ENCODE data around the gene DIDO1.
"Not testable (repeated sequence)": the region's sequence is repeated elsewhere in the genome, so short reads cannot be mapped to it uniquely, and the experiment has no call there.

Gene DIDO1

DNA sequence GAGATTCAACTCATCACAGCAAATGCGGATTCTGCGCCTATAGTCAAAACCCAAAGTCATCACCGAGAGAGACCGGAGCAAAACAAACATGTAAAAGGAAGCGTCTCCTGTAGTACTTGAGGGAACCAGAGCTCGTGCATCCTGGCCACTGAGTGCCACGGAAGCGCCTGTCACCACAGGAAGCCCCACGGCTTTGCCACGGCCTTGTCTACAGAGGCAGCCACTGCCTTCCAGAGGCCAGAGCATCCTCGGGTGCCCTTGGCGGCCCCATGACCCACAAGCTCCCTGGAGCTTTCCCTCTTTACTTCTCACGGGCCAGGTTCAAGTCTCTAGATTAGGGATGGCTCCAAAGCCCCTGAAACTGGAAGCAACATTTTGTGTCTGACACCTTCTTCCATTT, 72.2 kb downstream of the DIDO1 start:
- no peak for DNase-seq (ENCODE audit: low read depth)

DNA sequence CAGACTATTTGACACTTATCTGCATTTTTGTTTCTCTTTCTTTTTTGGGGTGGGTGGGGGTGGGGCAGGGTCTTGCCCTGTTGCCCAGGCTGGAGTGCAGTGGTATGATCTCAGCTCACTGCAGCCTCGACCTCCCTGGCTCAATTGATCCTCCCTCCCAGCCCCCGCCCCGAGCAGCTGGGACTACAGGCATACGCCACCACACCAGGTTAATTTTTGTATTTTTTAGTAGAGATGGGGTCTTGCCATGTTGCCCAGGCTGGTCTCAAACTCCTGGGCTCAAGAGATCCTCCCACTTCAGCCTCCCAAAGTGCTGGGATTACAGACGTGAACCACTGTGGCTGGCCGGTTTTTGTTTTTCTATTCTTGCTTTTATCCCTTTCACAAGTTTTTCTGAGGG, 73.0 kb downstream of the DIDO1 start:
- DNase-seq (ENCODE audit: low read depth), result not testable (repeated sequence)

DNA sequence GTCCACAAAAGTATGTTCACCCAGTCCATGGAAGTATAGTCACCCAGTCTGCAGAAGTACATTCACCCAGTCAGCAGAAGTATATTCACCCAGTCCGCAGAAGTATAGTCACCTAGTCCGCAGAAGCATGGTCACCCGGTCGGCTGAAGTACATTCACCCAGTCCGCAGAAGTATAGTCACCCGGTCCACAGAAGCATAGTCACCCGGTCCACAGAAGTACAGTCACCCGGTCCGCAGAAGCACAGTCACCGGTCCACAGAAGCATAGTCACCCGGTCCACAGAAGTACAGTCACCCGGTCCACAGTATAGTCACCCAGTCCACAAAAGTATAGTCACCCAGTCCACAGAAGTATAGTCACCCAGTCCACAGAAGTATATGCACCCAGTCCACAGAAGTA, 73.5 kb downstream of the DIDO1 start:
- DNase-seq (ENCODE audit: low read depth), result no peak

DNA sequence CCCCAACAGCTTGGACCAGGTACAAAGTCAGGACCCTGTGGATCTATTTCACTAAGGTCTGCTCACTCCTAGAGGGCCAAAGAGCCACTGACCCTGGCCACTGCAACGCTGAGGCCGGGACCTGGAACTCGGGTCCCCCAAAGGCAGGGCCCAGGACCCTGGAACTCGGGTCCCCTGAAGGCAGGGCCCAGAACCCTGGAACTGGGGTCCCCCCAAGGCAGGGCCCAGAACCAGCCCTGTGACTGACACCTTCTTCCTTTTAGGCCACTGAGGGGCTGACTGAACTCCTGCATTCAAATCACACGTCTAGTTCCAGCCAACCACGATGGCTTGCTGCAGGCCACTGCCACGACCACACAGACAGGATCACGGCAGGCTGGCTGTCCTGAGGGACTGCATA, 74.1 kb downstream of the DIDO1 start:
- DNase-seq (ENCODE audit: low read depth), result no peak

DNA sequence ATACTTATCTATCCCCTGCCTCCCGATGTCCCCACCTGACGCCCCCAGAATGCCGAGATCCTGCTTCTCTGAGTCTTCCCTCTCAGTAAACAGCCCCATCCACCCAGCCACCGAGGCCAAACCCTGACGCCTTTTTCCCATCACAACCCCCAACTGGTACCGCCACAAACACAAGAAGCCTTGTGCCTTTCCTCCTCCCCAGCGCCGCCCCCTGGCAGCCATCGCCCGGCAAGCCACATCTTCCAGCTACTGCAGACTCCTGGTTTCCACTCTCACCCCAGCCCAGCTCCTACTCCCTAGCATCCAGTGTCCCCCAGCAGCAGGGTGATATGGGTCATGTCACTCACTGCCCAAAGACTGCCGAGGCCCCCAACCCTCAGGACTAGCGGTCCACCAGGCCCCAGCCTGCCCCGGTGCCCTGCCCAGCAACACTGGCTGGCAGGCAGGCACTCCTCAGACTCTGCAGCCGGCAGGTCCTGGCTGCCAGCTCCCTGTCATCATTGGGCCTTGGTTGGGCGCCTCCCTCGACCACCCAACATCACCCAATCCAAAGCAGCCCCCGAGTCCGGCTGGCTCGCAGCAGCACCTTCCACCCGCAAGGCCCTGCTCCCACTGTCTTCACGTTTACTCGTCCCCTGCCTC, 75.9 kb downstream of the DIDO1 start:
- DNase-seq (ENCODE audit: low read depth), result no peak

DNA sequence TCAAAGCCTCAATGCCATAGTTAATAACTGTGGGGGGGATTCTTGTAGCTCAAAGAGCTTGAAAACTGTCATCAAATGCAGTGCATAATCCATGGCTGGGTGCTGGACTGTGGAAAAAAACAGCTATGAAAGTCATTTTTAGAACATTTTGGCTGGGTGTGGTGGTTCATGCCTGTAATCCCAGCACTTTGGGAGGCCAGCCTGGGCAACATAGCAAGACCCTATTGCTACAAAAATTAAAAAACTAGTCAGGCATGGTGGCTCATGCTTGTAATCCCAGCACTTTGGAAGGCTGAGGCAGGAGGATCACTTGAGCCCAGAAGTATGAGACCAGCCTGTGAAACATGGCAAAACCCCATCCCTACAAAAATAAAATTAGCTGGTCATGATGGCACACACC, 76.9 kb downstream of the DIDO1 start:
- no peak for DNase-seq (ENCODE audit: low read depth)

DNA sequence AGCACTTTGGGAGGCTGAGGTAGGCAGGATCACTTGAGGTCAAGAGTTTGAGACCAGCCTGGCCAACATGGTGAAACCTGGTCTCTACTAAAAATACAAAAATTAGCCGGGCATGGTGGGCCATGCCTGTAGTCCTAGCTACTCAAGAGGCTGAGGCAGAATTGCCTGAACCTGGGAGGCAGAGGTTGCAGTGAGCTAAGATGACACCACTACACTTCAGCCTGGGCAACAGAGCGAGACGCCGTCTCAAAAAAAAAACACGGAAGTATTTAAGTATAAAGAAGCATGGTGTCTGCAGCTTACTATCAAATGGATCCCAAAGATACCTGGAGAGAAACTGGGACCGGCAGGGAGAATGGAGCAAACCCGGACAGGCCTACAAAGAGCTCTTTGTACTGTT, 77.4 kb downstream of the DIDO1 start:
- DNase-seq (ENCODE audit: low read depth), result not testable (repeated sequence)

DNA sequence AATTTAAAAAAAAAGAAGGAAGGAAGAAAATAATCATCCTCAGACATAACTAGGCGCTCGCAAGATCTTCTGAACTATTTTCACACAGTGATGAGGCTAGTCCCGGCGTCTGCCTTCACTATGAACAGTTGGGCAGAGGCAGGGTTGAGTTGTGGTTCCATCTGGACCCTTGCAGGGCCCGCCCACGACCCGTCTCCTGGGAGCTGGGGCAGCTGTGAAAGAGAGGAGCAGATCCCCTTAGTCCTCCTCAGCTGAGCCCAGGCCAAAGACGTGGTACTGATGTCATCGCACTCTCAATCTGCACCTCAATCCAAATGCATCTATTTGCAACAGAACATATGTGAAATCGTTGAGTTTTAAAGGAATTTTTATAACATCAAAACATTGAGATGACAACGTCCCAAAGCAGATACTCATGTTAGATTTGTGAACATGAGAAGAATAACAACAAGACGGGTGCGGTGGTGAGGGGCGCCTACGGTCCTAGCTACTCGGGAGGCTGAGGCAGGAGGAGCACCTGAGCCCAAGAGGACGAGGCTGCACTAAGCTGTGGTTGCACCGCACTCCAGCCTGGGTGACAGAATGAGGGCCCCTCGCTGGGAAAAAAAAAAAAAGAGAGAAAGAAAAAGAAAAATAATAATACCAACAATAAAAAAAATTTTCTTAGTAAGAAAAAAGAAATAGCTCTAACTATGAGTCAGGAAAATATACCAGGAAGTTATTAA, 80.0 kb downstream of the DIDO1 start:
- DNase-seq (ENCODE audit: low read depth), result no peak

DNA sequence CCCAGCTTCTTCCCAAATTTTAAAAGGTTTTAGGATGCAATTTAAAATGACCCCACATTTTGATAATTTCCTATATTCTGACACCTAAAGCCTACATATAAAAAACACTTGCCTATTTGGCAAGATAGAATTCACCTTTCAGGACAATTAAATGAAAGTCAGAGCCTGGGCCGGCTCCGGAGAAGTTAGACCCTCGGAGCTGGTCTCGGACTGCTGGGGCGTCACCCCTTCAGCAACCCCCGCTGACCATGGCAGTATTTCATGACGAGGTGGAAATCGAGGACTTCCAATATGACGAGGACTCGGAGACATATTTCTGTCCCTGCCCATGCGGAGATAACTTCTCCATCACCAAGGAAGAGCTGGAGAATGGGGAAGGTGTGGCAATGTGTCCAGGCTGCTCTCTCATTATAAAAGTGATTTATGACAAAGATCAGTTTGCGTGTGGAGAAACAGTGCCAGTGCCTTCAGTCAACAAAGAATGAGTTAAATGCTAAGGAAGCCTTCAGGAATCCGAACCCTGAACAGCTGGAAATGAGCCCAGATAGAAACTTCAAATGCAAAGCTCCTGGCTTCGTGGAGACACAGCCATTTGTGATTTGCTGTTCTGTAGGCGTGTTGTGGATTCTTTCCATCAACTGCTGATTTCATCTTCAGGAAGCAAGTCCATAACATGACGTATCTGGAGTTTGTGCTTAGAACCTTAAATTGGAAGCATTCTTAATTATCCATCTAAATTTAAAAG, 80.7 kb downstream of the DIDO1 start:
- no peak for DNase-seq (ENCODE audit: low read depth)

DNA sequence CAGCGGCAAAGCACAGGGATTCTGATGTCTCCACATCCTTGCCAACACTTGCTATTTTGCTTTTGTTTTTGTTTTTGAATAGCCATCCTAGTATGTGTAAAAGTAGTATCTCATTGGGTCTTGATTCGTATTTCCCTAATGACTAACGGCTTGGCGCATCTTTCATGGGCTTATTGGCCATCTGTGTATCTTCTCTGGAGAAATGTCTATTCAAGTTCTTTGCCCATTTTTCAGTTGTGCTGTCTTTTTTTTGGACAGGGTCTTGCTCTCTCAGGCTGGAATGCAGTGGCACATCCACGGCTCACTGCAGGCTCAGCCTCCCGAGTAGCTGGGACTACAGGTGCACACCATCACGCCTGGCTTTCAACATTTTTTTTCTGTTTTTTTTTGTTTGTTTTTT, 82.1 kb downstream of the DIDO1 start:
- DNase-seq (ENCODE audit: low read depth), result no peak

DNA sequence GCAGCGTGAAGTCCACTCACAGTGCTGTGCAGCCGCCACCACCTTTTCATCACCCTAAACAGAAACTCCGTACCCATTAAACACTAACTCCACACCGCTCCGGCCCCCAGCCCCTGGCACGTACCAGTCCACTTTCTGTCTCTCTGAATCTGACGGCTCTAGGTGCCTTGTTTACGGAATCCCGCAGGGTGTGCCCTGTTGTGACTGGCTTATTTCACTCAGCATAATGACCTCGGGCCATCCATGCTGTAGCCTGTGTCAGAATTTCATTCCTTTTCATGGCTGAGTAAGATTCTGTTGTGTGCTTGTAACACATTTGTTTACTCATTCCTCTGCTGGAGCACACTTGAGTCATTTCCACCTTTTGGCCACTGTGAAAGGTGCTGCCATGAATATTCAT, 82.6 kb downstream of the DIDO1 start:
- DNase-seq (ENCODE audit: low read depth), result no peak

DNA sequence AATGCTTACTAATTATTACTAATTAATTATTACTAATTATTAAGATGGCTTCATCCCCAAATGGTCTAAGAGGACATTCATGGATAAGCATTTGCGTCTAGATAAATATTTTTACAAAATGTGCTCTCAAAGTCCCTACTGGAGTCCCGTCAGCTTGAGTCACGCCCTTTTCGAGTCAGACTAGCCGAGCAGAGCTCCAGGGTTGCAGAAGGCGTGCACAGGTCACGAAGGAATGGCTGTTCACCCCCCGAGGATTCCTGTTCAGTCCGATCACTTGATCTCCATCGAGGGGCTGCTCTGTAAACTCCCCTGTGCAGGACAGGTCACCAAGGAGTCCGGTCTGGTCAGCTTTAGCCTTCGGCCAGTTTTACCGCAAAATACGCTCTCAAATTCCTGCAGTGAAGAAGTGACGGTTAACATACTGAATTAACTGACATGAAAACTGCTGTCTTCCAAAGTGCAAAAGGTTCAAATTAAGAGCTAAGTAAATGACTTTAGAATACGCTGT, 84.5 kb downstream of the DIDO1 start:
- no peak for DNase-seq (ENCODE audit: low read depth)

DNA sequence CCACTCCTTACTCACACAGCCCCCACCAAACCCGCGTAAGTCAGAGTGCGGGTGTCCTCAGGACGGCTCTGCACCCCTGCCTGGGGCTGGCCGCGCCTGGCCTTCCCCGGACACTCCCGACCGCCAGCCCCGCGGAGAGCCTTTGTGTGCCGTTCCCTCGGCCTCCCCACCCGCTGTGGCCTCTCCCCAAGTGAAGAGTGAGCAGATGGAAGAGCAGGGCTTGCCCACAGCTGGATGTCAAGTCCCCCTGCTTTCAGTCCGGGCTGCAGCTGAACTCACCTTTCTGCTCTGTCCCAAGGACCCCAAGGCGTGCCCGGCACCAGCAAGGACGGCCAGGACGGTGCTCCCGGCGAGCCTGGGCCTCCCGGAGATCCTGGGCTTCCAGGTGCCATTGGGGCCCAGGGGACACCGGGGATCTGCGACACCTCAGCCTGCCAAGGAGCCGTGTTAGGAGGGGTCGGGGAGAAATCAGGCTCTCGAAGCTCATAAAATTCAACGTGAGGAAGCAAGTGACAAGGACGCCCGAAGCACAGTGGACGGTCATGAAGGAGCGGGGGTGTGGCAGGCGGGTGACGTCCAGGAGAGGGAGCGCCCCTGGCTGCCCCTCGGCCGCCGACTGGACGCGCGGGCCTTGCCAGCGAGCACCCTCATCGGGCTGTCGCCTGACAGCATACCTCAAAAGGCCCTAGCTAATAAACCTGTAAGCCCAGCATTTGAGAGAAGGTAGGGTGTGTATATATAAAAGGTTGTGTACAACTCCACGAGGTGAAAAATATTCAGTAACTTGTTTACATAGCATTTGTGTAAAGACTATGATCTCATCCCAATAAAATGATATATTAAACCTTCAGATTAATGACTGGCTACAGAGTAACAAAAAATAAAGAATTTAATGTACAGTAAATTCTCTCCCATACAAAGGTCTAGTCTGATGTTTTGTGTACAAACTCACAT, 85.8 kb downstream of the DIDO1 start:
- no peak for DNase-seq (ENCODE audit: low read depth)

DNA sequence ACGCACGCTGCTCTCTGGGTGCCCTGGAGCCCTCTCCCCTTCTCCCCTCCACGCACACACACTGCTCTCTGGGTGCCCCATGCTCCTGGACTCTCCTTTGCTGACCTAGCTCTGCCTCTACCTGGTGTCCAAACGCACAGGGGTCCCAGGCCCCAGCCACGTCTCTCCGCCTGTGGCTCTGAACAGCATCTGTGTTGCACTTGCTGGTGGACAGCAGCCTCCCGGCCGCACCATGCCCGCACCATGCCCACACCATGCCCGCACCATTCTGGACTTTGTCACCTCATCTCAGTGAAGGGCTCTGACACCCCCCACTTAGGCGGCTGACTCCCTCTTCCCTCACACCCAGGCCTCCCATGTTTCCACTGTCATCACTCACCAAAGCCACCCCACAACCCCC, 86.5 kb downstream of the DIDO1 start:
- DNase-seq (ENCODE audit: low read depth), result no peak

DNA sequence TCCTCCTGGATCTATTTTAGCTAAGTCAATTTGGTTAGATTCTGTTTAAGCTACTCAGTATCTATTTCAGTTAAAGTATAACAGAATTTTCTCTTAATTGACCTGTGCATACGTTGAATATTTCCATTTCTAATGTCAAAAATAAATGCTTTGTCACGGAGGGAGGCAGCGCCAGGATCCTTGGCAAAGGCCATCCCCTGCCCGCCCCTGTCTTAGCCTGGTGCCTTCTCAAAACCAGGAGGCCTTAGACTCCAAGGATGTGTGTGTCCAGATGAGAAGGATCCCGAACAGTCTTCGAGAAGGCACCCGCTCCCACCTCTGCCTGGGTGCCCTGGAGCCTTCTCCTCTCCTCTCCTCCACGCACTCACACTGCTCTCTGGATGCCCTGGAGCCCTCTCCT, 87.0 kb downstream of the DIDO1 start:
- DNase-seq (ENCODE audit: low read depth), result no peak

DNA sequence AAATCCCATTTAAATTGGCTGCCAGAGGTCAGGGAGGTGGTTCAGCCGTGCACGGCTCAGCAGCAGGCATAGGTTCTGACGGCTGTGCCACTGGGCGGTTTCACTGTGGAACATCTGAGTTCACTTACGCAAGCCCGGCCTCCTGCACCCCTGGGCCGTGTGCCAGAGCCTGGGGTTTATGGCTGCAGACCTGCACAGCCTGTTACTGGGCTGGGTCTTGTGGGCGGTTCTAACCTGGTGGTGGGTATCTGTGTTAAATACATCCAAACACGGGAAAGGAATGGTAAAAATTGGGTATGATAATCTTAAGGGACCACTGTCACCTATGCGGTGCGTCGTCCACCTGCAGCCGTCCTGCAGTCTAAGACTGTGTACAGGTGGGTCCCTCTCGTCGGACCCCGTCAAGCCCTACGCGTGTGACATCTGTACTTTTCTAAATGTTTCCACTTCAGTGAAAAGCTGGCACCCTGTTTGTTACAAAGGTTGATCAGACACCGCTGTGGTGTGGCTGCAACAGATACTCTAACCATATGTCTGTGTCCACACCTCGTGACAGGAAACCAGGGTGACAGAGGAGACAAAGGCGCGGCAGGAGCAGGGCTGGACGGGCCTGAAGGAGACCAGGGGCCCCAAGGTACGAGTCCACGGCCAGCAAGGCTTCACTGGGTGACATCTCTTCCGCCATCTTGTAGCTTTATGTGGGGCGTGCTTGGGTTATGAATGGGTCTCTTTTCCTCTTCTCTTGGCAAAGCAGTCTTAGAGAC, 88.0 kb downstream of the DIDO1 start:
- DNase-seq (ENCODE audit: low read depth), result no peak

DNA sequence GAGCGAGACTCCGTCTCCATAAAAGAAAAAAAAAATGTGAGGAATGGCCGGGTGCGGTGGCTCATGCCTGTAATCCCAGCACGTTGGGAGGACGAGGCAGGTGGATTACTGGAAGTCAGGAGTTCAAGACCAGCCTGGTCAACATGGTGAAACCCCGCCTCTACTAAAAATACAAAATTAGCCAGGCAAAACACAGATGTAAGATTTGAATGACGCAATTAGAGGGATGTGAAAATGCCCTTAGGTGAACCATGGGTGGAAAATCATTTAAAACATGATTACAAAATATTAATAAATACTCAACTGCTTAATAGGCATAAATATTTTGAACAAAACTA, 88.5 kb downstream of the DIDO1 start:
- DNase-seq (ENCODE audit: low read depth), result no peak

DNA sequence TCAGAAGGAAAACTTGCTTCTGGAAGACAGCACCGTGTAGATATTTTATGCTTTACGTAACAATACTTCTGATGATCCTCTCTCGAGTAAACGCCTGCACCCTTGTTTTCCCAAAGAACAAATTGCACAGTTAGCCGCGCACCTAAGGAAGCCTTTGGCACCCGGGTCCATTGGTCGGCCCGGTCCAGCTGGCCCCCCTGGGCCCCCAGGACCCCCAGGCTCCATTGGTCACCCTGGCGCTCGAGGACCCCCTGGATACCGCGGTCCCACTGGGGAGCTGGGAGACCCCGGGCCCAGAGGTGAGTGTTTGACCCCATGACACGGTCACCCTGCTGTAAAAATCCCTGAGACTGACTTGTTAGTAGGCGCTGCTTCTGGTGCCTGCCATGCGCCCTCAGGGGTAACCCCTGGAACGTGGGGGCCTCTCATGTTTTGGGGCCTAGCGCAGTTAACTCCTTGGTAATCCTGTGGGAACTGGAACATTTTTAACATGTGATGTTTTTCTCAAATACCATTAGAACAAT, 89.3 kb downstream of the DIDO1 start:
- DNase-seq (ENCODE audit: low read depth), result no peak

DNA sequence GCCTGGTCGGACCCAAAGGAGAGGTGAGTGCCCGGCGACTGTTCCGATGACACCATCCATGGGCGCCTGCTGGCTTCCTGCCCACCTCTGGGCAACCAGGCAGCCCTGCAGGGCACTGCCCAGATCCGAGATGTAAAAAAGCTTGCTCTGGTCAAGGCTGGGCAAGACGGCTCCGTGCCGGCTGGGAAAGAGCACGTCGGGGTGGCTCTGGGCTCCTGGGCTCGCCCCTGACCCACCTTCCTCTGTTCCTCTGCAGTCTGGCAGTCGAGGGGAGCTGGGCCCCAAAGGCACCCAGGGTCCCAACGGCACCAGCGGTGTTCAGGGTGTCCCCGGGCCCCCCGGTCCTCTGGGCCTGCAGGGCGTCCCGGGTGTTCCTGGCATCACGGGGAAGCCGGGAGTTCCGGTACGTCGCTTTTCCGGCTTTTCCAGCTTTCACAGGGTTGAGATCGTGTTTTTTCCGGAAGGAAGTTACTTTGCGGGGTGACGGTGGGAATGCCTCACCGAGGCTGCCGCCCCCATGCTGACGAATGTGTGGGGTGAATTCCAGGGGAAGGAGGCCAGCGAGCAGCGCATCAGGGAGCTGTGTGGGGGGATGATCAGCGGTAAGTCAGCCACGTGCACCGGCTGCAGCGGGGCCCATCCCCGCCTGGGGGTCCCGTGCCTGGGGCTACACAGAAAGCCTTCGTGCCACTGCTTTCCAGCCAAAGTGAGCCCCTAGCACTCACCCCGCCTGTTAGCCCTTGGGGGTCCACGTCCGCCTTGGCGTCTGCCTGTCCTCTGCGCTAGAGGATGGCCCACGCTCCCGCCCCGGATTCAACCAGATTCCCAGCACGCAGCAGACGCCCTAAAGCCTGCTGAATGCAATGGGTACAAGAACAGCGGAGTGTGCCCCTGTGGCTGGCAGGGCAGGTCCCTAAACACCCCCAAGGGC, 90.1 kb downstream of the DIDO1 start:
- no peak for DNase-seq (ENCODE audit: low read depth)

All from stimulated activated CD8-positive, alpha-beta memory T cell treated with anti-CD3 and anti-CD28 coated beads, Interleukin-15, amount 100 ng/mL, for 24 hours (primary cell).